Kidney epithelial cell (primary cell): Measurements from ENCODE around the gene CCS. TPM values are rescaled to one million over a fixed set of nuclear protein-coding genes. Genes with fewer than 3 reads are reported as not detected.

Experiments
- DNase-seq: peaks from one replicate; pipeline ENCODE4 v3.0.0-alpha.2; 2010; ENCODE audit warnings: low read depth
- H3K27me3 ChIP-seq: 2 replicates; pipeline ENCODE4 v1.6.0; 2011; ENCODE audit warnings: low read length; ENCODE audit not compliant: control insufficient read depth, insufficient read depth
- H3K36me3 ChIP-seq: 2 replicates; pipeline ENCODE4 v1.5.1; 2011; ENCODE audit warnings: low read length; ENCODE audit not compliant: control insufficient read depth, insufficient read depth
- H3K4me3 ChIP-seq: 2 replicates; pipeline ENCODE4 v1.5.1; 2011; ENCODE audit warnings: low read depth, mild to moderate bottlenecking, control low read depth, low read length
- CTCF ChIP-seq: IDR thresholded peaks from 2 replicates; pipeline ENCODE4 v1.5.1; 2011; ENCODE audit warnings: mild to moderate bottlenecking, moderate library complexity, low read length, control low read depth, inconsistent platforms; ENCODE audit not compliant: insufficient read depth, poor library complexity, severe bottlenecking
- total RNA-seq: library from RNA; depleted of rRNA; stranded (reverse); fragments of >200 nt; gene quantifications from 2 replicates; pipeline ENCODE4 v1.2.3, GENCODE V29; 2015

Gene CCS
- total RNA-seq, 1 donor from 2014 or later, result 20.6 TPM

DNA sequence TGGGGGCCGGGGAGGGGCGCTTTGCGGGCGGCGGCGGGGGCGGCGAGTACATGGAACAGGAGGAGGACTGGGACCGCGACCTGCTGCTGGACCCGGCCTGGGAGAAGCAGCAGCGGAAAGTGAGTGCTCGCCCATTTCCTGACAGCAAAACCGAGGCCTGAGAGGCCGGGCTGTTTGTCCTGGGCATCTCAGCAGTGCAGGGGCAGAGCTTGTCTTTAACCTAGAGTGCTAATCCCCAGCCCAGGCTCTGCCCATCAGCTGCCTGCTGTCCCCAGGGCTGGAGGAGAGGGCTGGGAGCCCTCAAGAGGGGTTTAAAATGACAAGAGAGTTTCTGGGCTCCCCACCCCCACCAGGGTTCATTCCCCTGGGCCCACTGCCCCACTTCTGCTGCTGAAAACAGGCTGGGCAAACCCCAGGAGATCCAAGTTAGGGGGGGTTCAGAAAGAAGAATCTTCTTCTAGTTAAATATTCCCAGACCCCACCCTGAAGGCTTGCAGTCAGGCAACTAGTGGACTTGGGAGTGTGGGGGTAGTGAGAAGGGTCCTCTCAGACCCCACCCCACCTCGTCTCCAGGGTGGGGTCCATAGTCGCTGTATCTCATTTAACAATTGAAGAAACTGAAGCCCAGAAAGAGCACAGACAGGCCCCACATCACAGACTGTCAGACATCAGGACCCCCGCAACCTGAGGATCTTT is 45.9 kb upstream of the CCS start:
- H3K4me3 ChIP-seq, result no peak overlapping the region

DNA sequence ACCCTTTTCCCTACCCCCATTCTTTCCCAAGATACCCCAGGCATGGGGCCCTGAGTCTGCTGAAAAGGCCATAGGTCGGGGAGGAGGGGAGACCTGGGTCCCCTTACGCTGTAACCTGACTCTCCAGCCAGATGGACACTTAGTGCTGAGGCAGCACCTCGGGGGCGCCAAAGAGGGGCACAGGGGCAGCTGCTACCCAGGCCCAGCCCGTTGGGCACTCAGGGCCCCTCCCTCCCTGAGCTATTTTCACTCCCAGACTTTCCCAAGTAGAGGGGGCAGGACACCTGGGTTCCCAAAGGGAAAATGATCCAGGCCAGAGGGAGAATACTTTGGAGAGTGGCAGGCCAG is 45.3 kb upstream of the CCS start:
- peaks cover 26% of the 10 kb centered on the region for H3K27me3 ChIP-seq
- DNase-seq, result no peak
- no peak for TF ChIP-seq CTCF
- no peak overlapping the region for H3K4me3 ChIP-seq
- H3K36me3 ChIP-seq, result no peaks in the 10 kb centered on the region

More for the DNA sequence above, 45.9 kb upstream of the CCS start:
- no peak for DNase-seq
- TF ChIP-seq CTCF, result no peak
- H3K36me3 ChIP-seq, result no peaks in the 10 kb centered on the region
- H3K27me3 ChIP-seq, result peaks cover 26% of the 10 kb centered on the region

GRCh38 chr11:66548041-66548440 is 44.9 kb upstream of the CCS start:
- no peak for DNase-seq
- no peaks in the 10 kb centered on the region for H3K36me3 ChIP-seq
- TF ChIP-seq CTCF, result no peak
- H3K4me3 ChIP-seq, result no peak overlapping the region
- peaks cover 26% of the 10 kb centered on the region for H3K27me3 ChIP-seq

- H3K36me3 ChIP-seq, result no peaks in the 10 kb centered on the region
- no peak for TF ChIP-seq CTCF
- peaks cover 26% of the 10 kb centered on the region for H3K27me3 ChIP-seq
- no peak overlapping the region for H3K4me3 ChIP-seq
- no peak for DNase-seq
Observed at GRCh38 chr11:66548774-66549630, 44.0 kb upstream of the CCS start.

DNA sequence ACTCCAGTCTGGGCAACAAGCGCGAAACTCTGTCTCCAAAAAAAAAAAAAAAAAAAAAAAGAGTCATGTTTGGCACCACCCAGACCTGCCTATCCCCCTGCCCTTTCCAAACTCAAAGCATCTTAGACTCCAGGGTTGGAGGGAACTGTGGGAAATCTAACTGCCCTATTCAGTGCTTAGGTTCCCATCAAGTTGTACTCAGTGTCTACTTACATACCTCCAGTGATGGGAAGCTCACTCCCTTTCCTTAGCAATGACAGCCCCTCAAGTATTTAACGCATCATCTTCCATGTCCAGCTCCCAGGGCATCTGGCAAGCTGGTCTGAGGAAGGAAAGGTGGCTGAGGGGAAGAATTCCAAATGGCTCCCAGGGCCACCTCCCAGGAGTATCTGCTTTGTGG is 43.3 kb upstream of the CCS start:
- peaks cover 26% of the 10 kb centered on the region for H3K27me3 ChIP-seq
- no peak overlapping the region for H3K4me3 ChIP-seq
- H3K36me3 ChIP-seq, result no peaks in the 10 kb centered on the region
- TF ChIP-seq CTCF, result no peak
- DNase-seq, result no peak

DNA sequence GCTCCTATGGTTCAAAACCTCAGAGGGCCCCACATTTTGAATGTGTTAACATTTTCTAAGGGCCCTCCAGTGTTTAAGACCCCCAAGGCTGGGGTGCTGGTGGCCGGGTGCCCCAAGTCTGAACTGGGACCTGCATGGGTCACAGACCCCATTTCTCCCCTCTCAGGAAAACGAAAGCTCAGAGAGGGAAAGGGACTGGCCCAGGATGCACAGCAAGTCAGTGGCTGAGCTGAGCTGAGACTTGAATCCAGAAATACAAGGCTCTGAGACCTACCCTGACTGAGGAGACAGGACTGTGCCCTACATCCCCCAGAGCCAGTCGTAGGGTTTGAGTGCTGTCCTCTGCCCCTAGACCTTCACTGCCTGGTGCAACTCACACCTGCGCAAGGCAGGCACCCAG is 42.1 kb upstream of the CCS start:
- Histone ChIP-seq H3K27me3 (peaks cover 28% of the 10 kb centered on the region), H3K4me3 (no peak overlapping the region), H3K36me3 (no peaks in the 10 kb centered on the region)
- no peak for TF ChIP-seq CTCF
- no peak for DNase-seq
